HEK293 (cell line): ENCODE data around the gene CRIP1.

Experiments used
- EGR2 ChIP-seq: fragments of 450-650 bp; formaldehyde crosslinking; IDR thresholded peaks from 2 replicates; pipeline ENCODE4 v1.5.1; 2016; ENCODE audit warnings: low read depth, missing biosample characterization, missing genetic modification characterization
- OVOL3 ChIP-seq: fragments of 450-650 bp; formaldehyde crosslinking; IDR thresholded peaks from 2 replicates; pipeline ENCODE4 v1.5.1; 2016; ENCODE audit warnings: missing biosample characterization, missing genetic modification characterization
- SALL2 ChIP-seq: fragments of 450-650 bp; formaldehyde crosslinking; IDR thresholded peaks from 2 replicates; pipeline ENCODE4 v1.5.0; 2017; ENCODE audit warnings: missing biosample characterization, mild to moderate bottlenecking, missing genetic modification characterization, borderline replicate concordance
- TRIM28 ChIP-seq: IDR thresholded peaks from 2 replicates; pipeline ENCODE4 v1.6.1; 2011; ENCODE audit warnings: low read length, control low read depth, borderline replicate concordance
- ZBTB10 ChIP-seq: fragments of 450-650 bp; formaldehyde crosslinking; IDR thresholded peaks from 2 replicates; pipeline ENCODE4 v1.5.1; 2016; ENCODE audit warnings: missing biosample characterization, missing genetic modification characterization
- ZBTB17 ChIP-seq: fragments of 450-650 bp; formaldehyde crosslinking; IDR thresholded peaks from 2 replicates; pipeline ENCODE4 v1.5.1; 2016; ENCODE audit warnings: missing biosample characterization, missing genetic modification characterization
- ZBTB20 ChIP-seq: fragments of 450-650 bp; formaldehyde crosslinking; IDR thresholded peaks from 2 replicates; pipeline ENCODE4 v1.5.1; 2016; ENCODE audit warnings: missing biosample characterization, missing genetic modification characterization
- ZBTB44 ChIP-seq: fragments of 450-650 bp; IDR thresholded peaks from 2 replicates; pipeline ENCODE4 v1.5.1; 2018; ENCODE audit warnings: missing biosample characterization, mild to moderate bottlenecking, missing genetic modification characterization
- ZIC2 ChIP-seq: fragments of 450-650 bp; formaldehyde crosslinking; IDR thresholded peaks from 2 replicates; pipeline ENCODE4 v1.5.1; 2016; ENCODE audit warnings: missing biosample characterization, missing genetic modification characterization
- ZNF10 ChIP-seq: fragments of 450-650 bp; formaldehyde crosslinking; IDR thresholded peaks from 2 replicates; pipeline ENCODE4 v1.5.1; 2017; ENCODE audit warnings: missing biosample characterization, missing genetic modification characterization
- ZNF202 ChIP-seq: fragments of 450-650 bp; formaldehyde crosslinking; IDR thresholded peaks from 2 replicates; pipeline ENCODE4 v1.5.1; 2016; ENCODE audit warnings: missing biosample characterization, missing genetic modification characterization, borderline replicate concordance
- ZNF23 ChIP-seq: fragments of 450-650 bp; formaldehyde crosslinking; IDR thresholded peaks from 2 replicates; pipeline ENCODE4 v1.5.1; 2016; ENCODE audit warnings: missing biosample characterization, missing genetic modification characterization, borderline replicate concordance
- ZNF292 ChIP-seq: fragments of 450-650 bp; formaldehyde crosslinking; IDR thresholded peaks from 2 replicates; pipeline ENCODE4 v1.5.1; 2016; ENCODE audit warnings: low read depth, missing biosample characterization, missing genetic modification characterization, borderline replicate concordance
- ZNF350 ChIP-seq: fragments of 450-650 bp; formaldehyde crosslinking; IDR thresholded peaks from 2 replicates; pipeline ENCODE4 v1.5.0; 2017; ENCODE audit warnings: missing biosample characterization, mild to moderate bottlenecking, missing genetic modification characterization
- ZNF37A ChIP-seq: fragments of 450-650 bp; IDR thresholded peaks from 2 replicates; pipeline ENCODE4 v1.5.1; 2018; ENCODE audit warnings: missing biosample characterization, missing genetic modification characterization
- ZNF514 ChIP-seq: fragments of 450-650 bp; formaldehyde crosslinking; IDR thresholded peaks from 2 replicates; pipeline ENCODE4 v1.5.1; 2016; ENCODE audit warnings: missing biosample characterization, missing genetic modification characterization
- ZNF558 ChIP-seq: fragments of 450-650 bp; formaldehyde crosslinking; IDR thresholded peaks from 2 replicates; pipeline ENCODE4 v1.5.1; 2016; ENCODE audit warnings: missing biosample characterization, missing genetic modification characterization
- ZNF571 ChIP-seq: fragments of 450-650 bp; formaldehyde crosslinking; IDR thresholded peaks from 2 replicates; pipeline ENCODE4 v1.5.0; 2017; ENCODE audit warnings: missing biosample characterization, missing genetic modification characterization
- ZNF600 ChIP-seq: fragments of 450-650 bp; formaldehyde crosslinking; IDR thresholded peaks from 2 replicates; pipeline ENCODE4 v1.5.1; 2016; ENCODE audit warnings: missing biosample characterization, missing genetic modification characterization
- ZNF629 ChIP-seq: fragments of 450-650 bp; formaldehyde crosslinking; IDR thresholded peaks from 2 replicates; pipeline ENCODE4 v1.5.1; 2017; ENCODE audit warnings: missing biosample characterization, missing genetic modification characterization
- ZNF670 ChIP-seq: fragments of 450-650 bp; formaldehyde crosslinking; IDR thresholded peaks from 2 replicates; pipeline ENCODE4 v1.5.1; 2016; ENCODE audit warnings: missing biosample characterization, missing genetic modification characterization, low read depth
- ZNF677 ChIP-seq: fragments of 450-650 bp; IDR thresholded peaks from 2 replicates; pipeline ENCODE4 v1.5.0; 2018; ENCODE audit warnings: missing biosample characterization, mild to moderate bottlenecking, missing genetic modification characterization, moderate library complexity
- ZNF747 ChIP-seq: fragments of 450-650 bp; formaldehyde crosslinking; IDR thresholded peaks from 2 replicates; pipeline ENCODE4 v1.5.1; 2016; ENCODE audit warnings: missing biosample characterization, missing genetic modification characterization
- ZNF785 ChIP-seq: fragments of 450-650 bp; formaldehyde crosslinking; IDR thresholded peaks from 2 replicates; pipeline ENCODE4 v1.5.1; 2016; ENCODE audit warnings: missing biosample characterization, missing genetic modification characterization
- ZNF791 ChIP-seq: fragments of 450-650 bp; formaldehyde crosslinking; IDR thresholded peaks from 2 replicates; pipeline ENCODE4 v1.5.1; 2016; ENCODE audit warnings: missing biosample characterization, missing genetic modification characterization
- ZNF792 ChIP-seq: fragments of 450-650 bp; formaldehyde crosslinking; IDR thresholded peaks from 2 replicates; pipeline ENCODE4 v1.5.1; 2016; ENCODE audit warnings: missing biosample characterization, missing genetic modification characterization
- ZNF830 ChIP-seq: fragments of 450-650 bp; IDR thresholded peaks from 2 replicates; pipeline ENCODE4 v1.5.0; 2018; ENCODE audit warnings: missing biosample characterization, missing genetic modification characterization, low read depth, mild to moderate bottlenecking, moderate library complexity
- ZSCAN23 ChIP-seq: fragments of 450-650 bp; formaldehyde crosslinking; IDR thresholded peaks from 2 replicates; pipeline ENCODE4 v1.5.1; 2016; ENCODE audit warnings: missing biosample characterization, missing genetic modification characterization
- TF ChIP-seq, protein P1 (sequence below): fragments of 450-650 bp; formaldehyde crosslinking; IDR thresholded peaks from 2 replicates; pipeline ENCODE4 v1.5.1; 2016; ENCODE audit warnings: missing biosample characterization, missing genetic modification characterization
- TF ChIP-seq, protein P2 (sequence below): fragments of 450-650 bp; formaldehyde crosslinking; IDR thresholded peaks from 2 replicates; pipeline ENCODE4 v1.5.1; 2016; ENCODE audit warnings: missing biosample characterization, missing genetic modification characterization
- TF ChIP-seq, protein P3 (sequence below): fragments of 450-650 bp; formaldehyde crosslinking; IDR thresholded peaks from 2 replicates; pipeline ENCODE4 v1.5.1; 2016; ENCODE audit warnings: missing biosample characterization, missing genetic modification characterization

CRIP1 gene

GRCh38 chr14:105479431-105480158 is 7.1 kb upstream of the CRIP1 start (continued):
- TF ChIP-seq SALL2 (tag by site-specific recombination) (no peak), ZNF10 (tag by site-specific recombination) (no peak), ZNF677 (tag by site-specific recombination) (no peak), ZNF792 (tag by site-specific recombination) (no peak), ZNF514 (tag by site-specific recombination) (no peak), ZBTB10 (peak; percentile 44; the same call in 1 of the 2 replicates), EGR2 (tag by site-specific recombination) (peak; percentile 65), ZNF202 (no peak), ZSCAN23 (no peak), ZNF629 (tag by site-specific recombination) (no peak), ZNF350 (tag by site-specific recombination) (no peak), ZNF558 (tag by site-specific recombination) (no peak), ZNF37A (tag by site-specific recombination) (no peak), ZNF830 (tag by site-specific recombination) (no peak), ZBTB17 (tag by site-specific recombination) (peak; percentile 57; the same call in 1 of the 2 replicates), ZNF292 (tag by site-specific recombination) (no peak), ZIC2 (tag by site-specific recombination) (peak; percentile 40; the same call in 1 of the 2 replicates), ZNF785 (tag by site-specific recombination) (no peak), ZBTB44 (tag by site-specific recombination) (no peak), ZNF791 (no peak), ZNF670 (tag by site-specific recombination) (no peak), OVOL3 (no peak), ZNF600 (tag by site-specific recombination) (0 out of 2 replicates have a peak, but pooled peaks have one; percentile 26), ZNF747 (tag by site-specific recombination) (no peak), TRIM28 (no peak), ZNF23 (tag by site-specific recombination) (no peak), ZBTB20 (tag by site-specific recombination) (no peak), ZNF571 (no peak)
- TF ChIP-seq, protein P1, sequence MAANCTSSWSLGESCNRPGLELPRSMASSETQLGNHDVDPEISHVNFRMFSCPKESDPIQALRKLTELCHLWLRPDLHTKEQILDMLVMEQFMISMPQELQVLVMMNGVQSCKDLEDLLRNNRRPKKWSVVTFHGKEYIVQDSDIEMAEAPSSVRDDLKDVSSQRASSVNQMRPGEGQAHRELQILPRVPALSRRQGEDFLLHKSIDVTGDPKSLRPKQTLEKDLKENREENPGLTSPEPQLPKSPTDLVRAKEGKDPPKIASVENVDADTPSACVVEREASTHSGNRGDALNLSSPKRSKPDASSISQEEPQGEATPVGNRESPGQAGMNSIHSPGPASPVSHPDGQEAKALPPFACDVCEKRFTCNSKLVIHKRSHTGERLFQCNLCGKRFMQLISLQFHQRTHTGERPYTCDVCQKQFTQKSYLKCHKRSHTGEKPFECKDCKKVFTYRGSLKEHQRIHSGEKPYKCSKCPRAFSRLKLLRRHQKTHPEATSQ = no peak
- TF ChIP-seq, protein P2, sequence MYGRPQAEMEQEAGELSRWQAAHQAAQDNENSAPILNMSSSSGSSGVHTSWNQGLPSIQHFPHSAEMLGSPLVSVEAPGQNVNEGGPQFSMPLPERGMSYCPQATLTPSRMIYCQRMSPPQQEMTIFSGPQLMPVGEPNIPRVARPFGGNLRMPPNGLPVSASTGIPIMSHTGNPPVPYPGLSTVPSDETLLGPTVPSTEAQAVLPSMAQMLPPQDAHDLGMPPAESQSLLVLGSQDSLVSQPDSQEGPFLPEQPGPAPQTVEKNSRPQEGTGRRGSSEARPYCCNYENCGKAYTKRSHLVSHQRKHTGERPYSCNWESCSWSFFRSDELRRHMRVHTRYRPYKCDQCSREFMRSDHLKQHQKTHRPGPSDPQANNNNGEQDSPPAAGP (tag by site-specific recombination) = no peak
- TF ChIP-seq, protein P3, sequence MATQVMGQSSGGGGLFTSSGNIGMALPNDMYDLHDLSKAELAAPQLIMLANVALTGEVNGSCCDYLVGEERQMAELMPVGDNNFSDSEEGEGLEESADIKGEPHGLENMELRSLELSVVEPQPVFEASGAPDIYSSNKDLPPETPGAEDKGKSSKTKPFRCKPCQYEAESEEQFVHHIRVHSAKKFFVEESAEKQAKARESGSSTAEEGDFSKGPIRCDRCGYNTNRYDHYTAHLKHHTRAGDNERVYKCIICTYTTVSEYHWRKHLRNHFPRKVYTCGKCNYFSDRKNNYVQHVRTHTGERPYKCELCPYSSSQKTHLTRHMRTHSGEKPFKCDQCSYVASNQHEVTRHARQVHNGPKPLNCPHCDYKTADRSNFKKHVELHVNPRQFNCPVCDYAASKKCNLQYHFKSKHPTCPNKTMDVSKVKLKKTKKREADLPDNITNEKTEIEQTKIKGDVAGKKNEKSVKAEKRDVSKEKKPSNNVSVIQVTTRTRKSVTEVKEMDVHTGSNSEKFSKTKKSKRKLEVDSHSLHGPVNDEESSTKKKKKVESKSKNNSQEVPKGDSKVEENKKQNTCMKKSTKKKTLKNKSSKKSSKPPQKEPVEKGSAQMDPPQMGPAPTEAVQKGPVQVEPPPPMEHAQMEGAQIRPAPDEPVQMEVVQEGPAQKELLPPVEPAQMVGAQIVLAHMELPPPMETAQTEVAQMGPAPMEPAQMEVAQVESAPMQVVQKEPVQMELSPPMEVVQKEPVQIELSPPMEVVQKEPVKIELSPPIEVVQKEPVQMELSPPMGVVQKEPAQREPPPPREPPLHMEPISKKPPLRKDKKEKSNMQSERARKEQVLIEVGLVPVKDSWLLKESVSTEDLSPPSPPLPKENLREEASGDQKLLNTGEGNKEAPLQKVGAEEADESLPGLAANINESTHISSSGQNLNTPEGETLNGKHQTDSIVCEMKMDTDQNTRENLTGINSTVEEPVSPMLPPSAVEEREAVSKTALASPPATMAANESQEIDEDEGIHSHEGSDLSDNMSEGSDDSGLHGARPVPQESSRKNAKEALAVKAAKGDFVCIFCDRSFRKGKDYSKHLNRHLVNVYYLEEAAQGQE (tag by site-specific recombination) = peak; percentile 66; the same call in 1 of the 2 replicates
